ENCODE measurements around the gene LONRF2. TPM values are rescaled to one million over a fixed set of nuclear protein-coding genes. Genes with fewer than 3 reads are reported as not detected.
"Not testable (repeated sequence)": the region's sequence is repeated elsewhere in the genome, so short reads cannot be mapped to it uniquely, and the experiment has no call there.

Gene LONRF2
- polyA plus RNA-seq, 1 donor (not counting 4 experiments of a cell fraction or from before 2014, with no cell fraction given): not detected

- Histone ChIP-seq H4K20me1 (ENCODE audit: control insufficient read depth, extremely low read depth, insufficient read depth, low read length) (no peaks in the 10 kb centered on the region), H3K27ac (ENCODE audit: control insufficient read depth, insufficient read depth, low read length) (no peak overlapping the region), H3K9me3 (ENCODE audit: control insufficient read depth, low read depth, low read length) (no peaks in the 10 kb centered on the region), H2AFZ (ENCODE audit: control insufficient read depth, low read length) (no peak overlapping the region), H3K4me1 (ENCODE audit: control insufficient read depth, extremely low read depth, insufficient read depth, low read length) (no peaks in the 10 kb centered on the region), H3K36me3 (ENCODE audit: control insufficient read depth in 2 of 2, extremely low read depth in 1 of 2, insufficient read depth in 2 of 2, low read length in 2 of 2) (no peaks in the 10 kb centered on the region), H3K9ac (ENCODE audit: control insufficient read depth, extremely low read depth, insufficient read depth, low read length) (no peak overlapping the region), H3K4me3 (ENCODE audit: control insufficient read depth in 2 of 3, extremely low read depth in 1 of 3, insufficient read depth in 2 of 3, low read depth in 1 of 3, low read length in 3 of 3) (no peak overlapping the region), H3K27me3 (ENCODE audit: control insufficient read depth, extremely low read depth, insufficient read depth, low read length) (no peaks in the 10 kb centered on the region), H3K4me2 (ENCODE audit: control insufficient read depth, extremely low read depth, insufficient read depth, low read depth, low read length) (no peak overlapping the region), H3K79me2 (ENCODE audit: control insufficient read depth, insufficient read depth, low read length) (no peaks in the 10 kb centered on the region), H3K9me1 (ENCODE audit: control insufficient read depth, extremely low read depth, insufficient read depth, low read length) (no peaks in the 10 kb centered on the region)
- dilution Hi-C loops (cut with MboI; ENCODE audit: extremely low pct_ligation_motif_present, low sequenced_read_pairs): no loop called here
- DNase-seq (ENCODE audit: low read depth, low spot score) (no peak), FAIRE-seq (no peak)
- no peak for TF ChIP-seq EZH2 (IDR thresholded peaks at IDR 0.05; ENCODE audit: low read length)
Observed at GRCh38 chr2:100250645-100251044, 71.7 kb downstream of the LONRF2 start.

GRCh38 chr2:100248971-100249370 lies 73.3 kb downstream of the LONRF2 start:
- no peak for DNase-seq (ENCODE audit: low read depth, low spot score)
- Histone ChIP-seq H3K9me1 (ENCODE audit: control insufficient read depth, extremely low read depth, insufficient read depth, low read length) (no peaks in the 10 kb centered on the region), H2AFZ (ENCODE audit: control insufficient read depth, low read length) (no peak overlapping the region), H3K27me3 (ENCODE audit: control insufficient read depth, extremely low read depth, insufficient read depth, low read length) (no peaks in the 10 kb centered on the region), H3K4me2 (ENCODE audit: control insufficient read depth, extremely low read depth, insufficient read depth, low read depth, low read length) (no peak overlapping the region), H3K9ac (ENCODE audit: control insufficient read depth, extremely low read depth, insufficient read depth, low read length) (no peak overlapping the region), H3K4me1 (ENCODE audit: control insufficient read depth, extremely low read depth, insufficient read depth, low read length) (no peaks in the 10 kb centered on the region), H3K27ac (ENCODE audit: control insufficient read depth, insufficient read depth, low read length) (no peak overlapping the region), H3K79me2 (ENCODE audit: control insufficient read depth, insufficient read depth, low read length) (no peaks in the 10 kb centered on the region), H3K4me3 (ENCODE audit: control insufficient read depth in 2 of 3, extremely low read depth in 1 of 3, insufficient read depth in 2 of 3, low read depth in 1 of 3, low read length in 3 of 3) (no peak overlapping the region), H3K9me3 (ENCODE audit: control insufficient read depth, low read depth, low read length) (no peaks in the 10 kb centered on the region), H3K36me3 (ENCODE audit: control insufficient read depth in 2 of 2, extremely low read depth in 1 of 2, insufficient read depth in 2 of 2, low read length in 2 of 2) (no peaks in the 10 kb centered on the region), H4K20me1 (ENCODE audit: control insufficient read depth, extremely low read depth, insufficient read depth, low read length) (no peaks in the 10 kb centered on the region)
- TF ChIP-seq EZH2 (IDR thresholded peaks at IDR 0.05; ENCODE audit: low read length): no peak
- no peak for FAIRE-seq
- dilution Hi-C loops (cut with MboI; ENCODE audit: extremely low pct_ligation_motif_present, low sequenced_read_pairs): no loop called here

- H2AFZ ChIP-seq (ENCODE audit: control insufficient read depth, low read length); H3K79me2 ChIP-seq (ENCODE audit: control insufficient read depth, insufficient read depth, low read length); H3K9me1 ChIP-seq (ENCODE audit: control insufficient read depth, extremely low read depth, insufficient read depth, low read length); H4K20me1 ChIP-seq (ENCODE audit: control insufficient read depth, extremely low read depth, insufficient read depth, low read length); H3K4me3 ChIP-seq (ENCODE audit: control insufficient read depth in 2 of 3, extremely low read depth in 1 of 3, insufficient read depth in 2 of 3, low read depth in 1 of 3, low read length in 3 of 3); H3K27me3 ChIP-seq (ENCODE audit: control insufficient read depth, extremely low read depth, insufficient read depth, low read length); H3K4me1 ChIP-seq (ENCODE audit: control insufficient read depth, extremely low read depth, insufficient read depth, low read length); H3K36me3 ChIP-seq (ENCODE audit: control insufficient read depth in 2 of 2, extremely low read depth in 1 of 2, insufficient read depth in 2 of 2, low read length in 2 of 2); H3K27ac ChIP-seq (ENCODE audit: control insufficient read depth, insufficient read depth, low read length); FAIRE-seq; H3K9me3 ChIP-seq (ENCODE audit: control insufficient read depth, low read depth, low read length); H3K4me2 ChIP-seq (ENCODE audit: control insufficient read depth, extremely low read depth, insufficient read depth, low read depth, low read length); H3K9ac ChIP-seq (ENCODE audit: control insufficient read depth, extremely low read depth, insufficient read depth, low read length); dilution Hi-C loops (cut with MboI; ENCODE audit: extremely low pct_ligation_motif_present, low sequenced_read_pairs); DNase-seq (ENCODE audit: low read depth, low spot score): not testable (repeated sequence)
Observed at GRCh38 chr2:100248556-100248955, 73.7 kb downstream of the LONRF2 start.

All from keratinocyte (primary cell).